Vagina (tissue), 2 donors: ENCODE measurements around the gene GOLIM4.

Experiments
- POLR2A ChIP-seq, 2 donors: fragments of 450-650 bp; IDR thresholded peaks; one replicate each; pipeline ENCODE4 v1.6.1; 2017; ENCODE audit warnings: antibody characterized with exemption in 2 of 2, mild to moderate bottlenecking in 2 of 2, moderate library complexity in 2 of 2
- TF ChIP-seq, protein P1 (sequence below), 3 experiments: fragments of 450-650 bp in 2 of 3; fragments of 200-600 bp in 1 of 3; sonication (generic) in 1 of 3; IDR thresholded peaks; one replicate each; pipeline ENCODE4 v1.5.1; 2017 to 2019; ENCODE audit warnings: antibody characterized with exemption in 3 of 3, mild to moderate bottlenecking in 2 of 3, moderate library complexity in 2 of 3

DNA sequence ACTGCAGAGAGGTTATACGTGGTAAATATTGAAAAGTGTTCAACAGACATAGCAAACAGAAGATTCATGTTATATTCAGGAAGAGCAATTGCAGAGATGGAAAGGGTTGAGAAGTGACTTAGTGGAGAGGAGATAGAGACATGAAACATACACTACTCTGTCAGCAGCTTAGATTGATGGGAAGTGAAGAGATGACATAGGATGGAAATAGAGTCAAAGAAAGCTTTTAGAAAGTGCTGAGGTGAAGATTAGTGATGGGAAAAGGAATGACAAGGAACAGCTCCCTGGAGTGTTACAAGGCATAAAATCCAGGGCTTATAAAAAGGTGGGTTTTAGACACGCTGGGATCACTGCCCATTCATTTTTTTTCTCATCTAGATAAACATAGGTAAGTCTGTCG lies 17.2 kb upstream of the GOLIM4 start:
- TF ChIP-seq, protein P1, sequence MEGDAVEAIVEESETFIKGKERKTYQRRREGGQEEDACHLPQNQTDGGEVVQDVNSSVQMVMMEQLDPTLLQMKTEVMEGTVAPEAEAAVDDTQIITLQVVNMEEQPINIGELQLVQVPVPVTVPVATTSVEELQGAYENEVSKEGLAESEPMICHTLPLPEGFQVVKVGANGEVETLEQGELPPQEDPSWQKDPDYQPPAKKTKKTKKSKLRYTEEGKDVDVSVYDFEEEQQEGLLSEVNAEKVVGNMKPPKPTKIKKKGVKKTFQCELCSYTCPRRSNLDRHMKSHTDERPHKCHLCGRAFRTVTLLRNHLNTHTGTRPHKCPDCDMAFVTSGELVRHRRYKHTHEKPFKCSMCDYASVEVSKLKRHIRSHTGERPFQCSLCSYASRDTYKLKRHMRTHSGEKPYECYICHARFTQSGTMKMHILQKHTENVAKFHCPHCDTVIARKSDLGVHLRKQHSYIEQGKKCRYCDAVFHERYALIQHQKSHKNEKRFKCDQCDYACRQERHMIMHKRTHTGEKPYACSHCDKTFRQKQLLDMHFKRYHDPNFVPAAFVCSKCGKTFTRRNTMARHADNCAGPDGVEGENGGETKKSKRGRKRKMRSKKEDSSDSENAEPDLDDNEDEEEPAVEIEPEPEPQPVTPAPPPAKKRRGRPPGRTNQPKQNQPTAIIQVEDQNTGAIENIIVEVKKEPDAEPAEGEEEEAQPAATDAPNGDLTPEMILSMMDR (IDR thresholded peaks at IDR 0.05): no peak
- no peak for TF ChIP-seq POLR2A (IDR thresholded peaks at IDR 0.05)
